Neutrophil (primary cell): Measurements from ENCODE around the gene RFX4.

Experiments used
- H3K27ac ChIP-seq: fragments of 200-600 bp; sonication (generic); 2 replicates; pipeline ENCODE4 v1.5.1; 2016; ENCODE audit warnings: mild to moderate bottlenecking, moderate library complexity
- H3K27me3 ChIP-seq: fragments of 200-600 bp; sonication (generic); 2 replicates; pipeline ENCODE4 v1.6.0; 2016; ENCODE audit warnings: mild to moderate bottlenecking
- H3K36me3 ChIP-seq: fragments of 200-600 bp; sonication (generic); 2 replicates; pipeline ENCODE4 v1.5.1; 2017
- H3K4me1 ChIP-seq, 2 experiments: fragments of 200-600 bp in 1 of 2; sonication (generic) in 1 of 2; 1 replicate in 1 of 2; 2 replicates in 1 of 2; pipeline versions ENCODE4 v1.5.1 to v1.6.1; 2013 to 2016; ENCODE audit warnings: low read depth in 1 of 2, low read length in 1 of 2, mild to moderate bottlenecking in 1 of 2, moderate library complexity in 1 of 2; ENCODE audit not compliant: control insufficient read depth in 1 of 2, insufficient read depth in 1 of 2
- H3K4me3 ChIP-seq, 2 experiments: fragments of 200-600 bp in 1 of 2; sonication (generic) in 1 of 2; 1 replicate in 1 of 2; 2 replicates in 1 of 2; pipeline ENCODE4 v1.5.1; 2013 to 2016; ENCODE audit warnings: low read depth in 1 of 2, low read length in 1 of 2, mild to moderate bottlenecking in 1 of 2, moderate library complexity in 1 of 2
- H3K9me3 ChIP-seq: fragments of 200-600 bp; sonication (generic); 2 replicates; pipeline ENCODE4 v1.5.1; 2016
- CTCF ChIP-seq: fragments of 200-600 bp; sonication (generic); IDR thresholded peaks from 2 replicates; pipeline ENCODE4 v1.5.1; 2016; ENCODE audit warnings: antibody characterized with exemption

Gene RFX4

GRCh38 chr12:106672314-106673025 lies 89.7 kb downstream of the RFX4 start:
- Histone ChIP-seq H3K27me3 (peaks cover 49% of the 10 kb centered on the region), H3K4me3 (no peak overlapping the region), H3K27ac (no peak overlapping the region), H3K36me3 (no peaks in the 10 kb centered on the region), H3K9me3 (no peaks in the 10 kb centered on the region), H3K4me1 (no peaks in the 10 kb centered on the region)
- TF ChIP-seq CTCF: no peak

DNA sequence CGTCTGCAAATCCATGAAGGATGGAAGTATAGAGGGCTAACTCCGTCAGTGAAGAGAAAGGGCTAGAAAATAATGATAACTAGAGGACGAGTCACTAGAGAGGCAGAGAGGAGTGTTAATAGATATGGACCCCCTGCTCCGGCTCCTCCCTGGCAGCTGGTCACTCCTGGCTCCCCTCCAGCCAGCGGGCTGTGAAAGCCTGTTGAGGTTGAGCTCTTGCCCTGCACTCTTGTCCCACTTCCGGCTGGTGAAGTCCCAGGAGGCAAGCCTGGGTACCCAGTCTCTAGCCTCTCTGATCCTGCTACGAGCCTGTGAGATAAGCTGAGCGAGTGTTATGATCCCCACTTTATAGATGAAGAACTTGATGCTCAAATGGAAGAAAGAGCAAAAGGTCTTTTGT lies 90.3 kb downstream of the RFX4 start:
- TF ChIP-seq CTCF: no peak
- Histone ChIP-seq H3K4me1 (no peaks in the 10 kb centered on the region), H3K9me3 (no peaks in the 10 kb centered on the region), H3K27me3 (peaks cover 48% of the 10 kb centered on the region), H3K4me3 (no peak overlapping the region), H3K27ac (no peak overlapping the region), H3K36me3 (no peaks in the 10 kb centered on the region)

GRCh38 chr12:106675651-106676435 lies 93.0 kb downstream of the RFX4 start:
- TF ChIP-seq CTCF: no peak
- H3K4me3 ChIP-seq: no peak overlapping the region
- no peaks in the 10 kb centered on the region for H3K36me3 ChIP-seq
- H3K27me3 ChIP-seq: peaks cover 47% of the 10 kb centered on the region
- no peaks in the 10 kb centered on the region for H3K9me3 ChIP-seq
- no peaks in the 10 kb centered on the region for H3K4me1 ChIP-seq
- H3K27ac ChIP-seq: no peak overlapping the region

GRCh38 chr12:106679574-106679973 lies 96.8 kb downstream of the RFX4 start:
- peaks cover 20% of the 10 kb centered on the region for H3K27me3 ChIP-seq
- no peaks in the 10 kb centered on the region for H3K4me1 ChIP-seq
- no peaks in the 10 kb centered on the region for H3K36me3 ChIP-seq
- no peak for TF ChIP-seq CTCF
- H3K9me3 ChIP-seq: no peaks in the 10 kb centered on the region
- no peak overlapping the region for H3K4me3 ChIP-seq
- no peak overlapping the region for H3K27ac ChIP-seq

DNA sequence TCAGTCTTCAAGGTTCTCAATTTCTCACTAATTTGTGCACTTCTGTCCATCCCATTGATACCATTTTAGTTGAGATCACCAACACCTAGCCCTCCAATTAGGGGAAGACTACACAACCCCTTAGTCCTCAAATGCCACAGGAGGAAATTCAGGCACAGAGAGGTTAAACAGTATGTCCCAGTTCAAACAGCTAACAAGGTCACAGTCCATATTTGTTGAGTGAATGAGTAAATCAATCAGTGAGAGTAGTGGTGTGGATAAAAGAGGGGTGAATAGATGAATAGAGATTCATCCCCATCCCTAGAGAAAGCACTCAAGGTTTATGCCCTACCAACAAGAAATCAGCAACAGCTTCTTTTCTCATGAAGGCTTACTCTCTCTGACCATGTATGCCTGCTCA lies 97.5 kb downstream of the RFX4 start:
- H3K27ac ChIP-seq: no peak overlapping the region
- no peaks in the 10 kb centered on the region for H3K9me3 ChIP-seq
- no peak for TF ChIP-seq CTCF
- H3K4me3 ChIP-seq: no peak overlapping the region
- no peaks in the 10 kb centered on the region for H3K36me3 ChIP-seq
- H3K27me3 ChIP-seq: peaks cover 14% of the 10 kb centered on the region
- no peaks in the 10 kb centered on the region for H3K4me1 ChIP-seq
